ENCODE data around the gene KCNMA1.

Gene KCNMA1

GRCh38 chr10:77556990-77557601 is 80.5 kb downstream of the KCNMA1 start:
- no peak for TF ChIP-seq CTCF (IDR thresholded peaks at IDR 0.05; ENCODE audit: insufficient read depth, low read length, poor library complexity, severe bottlenecking)
- no peak for DNase-seq (ENCODE audit: extremely low read depth, insufficient read length)
- H3K4me3 ChIP-seq (replicated peaks; ENCODE audit: low read depth, low read length) = no peak overlapping the region
- H3K36me3 ChIP-seq (ENCODE audit: control insufficient read depth, insufficient read depth, low read length) = no peaks in the 10 kb centered on the region
- H3K27me3 ChIP-seq (replicated peaks; ENCODE audit: control insufficient read depth, insufficient read depth, low read length) = no peaks in the 10 kb centered on the region

GRCh38 chr10:77555591-77556212 is 81.9 kb downstream of the KCNMA1 start:
- no peak for DNase-seq (ENCODE audit: extremely low read depth, insufficient read length)
- no peak for TF ChIP-seq CTCF (IDR thresholded peaks at IDR 0.05; ENCODE audit: insufficient read depth, low read length, poor library complexity, severe bottlenecking)
- H3K27me3 ChIP-seq (replicated peaks; ENCODE audit: control insufficient read depth, insufficient read depth, low read length) = no peaks in the 10 kb centered on the region

GRCh38 chr10:77554996-77555397 is 82.6 kb downstream of the KCNMA1 start:
- no peak overlapping the region for H3K4me3 ChIP-seq (replicated peaks; ENCODE audit: low read depth, low read length)
- no peaks in the 10 kb centered on the region for H3K36me3 ChIP-seq (ENCODE audit: control insufficient read depth, insufficient read depth, low read length)
- no peak for DNase-seq (ENCODE audit: extremely low read depth, insufficient read length)
- H3K27me3 ChIP-seq (replicated peaks; ENCODE audit: control insufficient read depth, insufficient read depth, low read length) = no peaks in the 10 kb centered on the region
- TF ChIP-seq CTCF (IDR thresholded peaks at IDR 0.05; ENCODE audit: insufficient read depth, low read length, poor library complexity, severe bottlenecking) = no peak

More at GRCh38 chr10:77555591-77556212, 81.9 kb downstream of the KCNMA1 start:
- Histone ChIP-seq H3K36me3 (ENCODE audit: control insufficient read depth, insufficient read depth, low read length) (no peaks in the 10 kb centered on the region), H3K4me3 (replicated peaks; ENCODE audit: low read depth, low read length) (no peak overlapping the region)

GRCh38 chr10:77553966-77554365 is 83.6 kb downstream of the KCNMA1 start:
- no peak for DNase-seq (ENCODE audit: extremely low read depth, insufficient read length)
- no peak for TF ChIP-seq CTCF (IDR thresholded peaks at IDR 0.05; ENCODE audit: insufficient read depth, low read length, poor library complexity, severe bottlenecking)
- Histone ChIP-seq H3K4me3 (replicated peaks; ENCODE audit: low read depth, low read length) (no peak overlapping the region), H3K36me3 (ENCODE audit: control insufficient read depth, insufficient read depth, low read length) (no peaks in the 10 kb centered on the region), H3K27me3 (replicated peaks; ENCODE audit: control insufficient read depth, insufficient read depth, low read length) (no peaks in the 10 kb centered on the region)

- Histone ChIP-seq H3K36me3 (ENCODE audit: control insufficient read depth, insufficient read depth, low read length) (no peaks in the 10 kb centered on the region), H3K27me3 (replicated peaks; ENCODE audit: control insufficient read depth, insufficient read depth, low read length) (no peaks in the 10 kb centered on the region), H3K4me3 (replicated peaks; ENCODE audit: low read depth, low read length) (no peak overlapping the region)
- TF ChIP-seq CTCF (IDR thresholded peaks at IDR 0.05; ENCODE audit: insufficient read depth, low read length, poor library complexity, severe bottlenecking) = no peak
- DNase-seq (ENCODE audit: extremely low read depth, insufficient read length) = no peak
Observed at GRCh38 chr10:77553311-77553710, 84.3 kb downstream of the KCNMA1 start.
